HEK293 (cell line): ENCODE measurements around the gene DPM2.

Experiments
- CTCF ChIP-seq: fragments of 450-650 bp; formaldehyde crosslinking; IDR thresholded peaks from 2 replicates; pipeline ENCODE4 v1.5.1; 2016; ENCODE audit warnings: missing biosample characterization, missing genetic modification characterization
- GLI4 ChIP-seq: fragments of 450-650 bp; formaldehyde crosslinking; IDR thresholded peaks from 2 replicates; pipeline ENCODE4 v1.5.1; 2016; ENCODE audit warnings: missing biosample characterization, missing genetic modification characterization
- KLF10 ChIP-seq: fragments of 450-650 bp; IDR thresholded peaks from 2 replicates; pipeline ENCODE4 v1.5.1; 2018; ENCODE audit warnings: missing biosample characterization, mild to moderate bottlenecking, missing genetic modification characterization
- PATZ1 ChIP-seq: fragments of 450-650 bp; formaldehyde crosslinking; IDR thresholded peaks from 2 replicates; pipeline ENCODE4 v1.5.1; 2016; ENCODE audit warnings: missing biosample characterization, missing genetic modification characterization
- TCF7L2 ChIP-seq: IDR thresholded peaks from 2 replicates; pipeline ENCODE4 v1.6.1; 2011; ENCODE audit warnings: low read depth, mild to moderate bottlenecking, inconsistent platforms, low read length, moderate library complexity, borderline replicate concordance
- ZNF239 ChIP-seq: fragments of 450-650 bp; formaldehyde crosslinking; IDR thresholded peaks from 2 replicates; pipeline ENCODE4 v1.5.1; 2016; ENCODE audit warnings: missing biosample characterization, missing genetic modification characterization
- TF ChIP-seq, protein P1 (sequence below): fragments of 450-650 bp; formaldehyde crosslinking; IDR thresholded peaks from 2 replicates; pipeline ENCODE4 v1.5.1; 2016; ENCODE audit warnings: missing biosample characterization, missing genetic modification characterization

- TF ChIP-seq GLI4 (tag by site-specific recombination) (no peak), KLF10 (tag by site-specific recombination) (no peak), CTCF (tag by site-specific recombination) (no peak), PATZ1 (tag by site-specific recombination) (no peak), TCF7L2 (no peak), ZNF239 (no peak)
- TF ChIP-seq, protein P1, sequence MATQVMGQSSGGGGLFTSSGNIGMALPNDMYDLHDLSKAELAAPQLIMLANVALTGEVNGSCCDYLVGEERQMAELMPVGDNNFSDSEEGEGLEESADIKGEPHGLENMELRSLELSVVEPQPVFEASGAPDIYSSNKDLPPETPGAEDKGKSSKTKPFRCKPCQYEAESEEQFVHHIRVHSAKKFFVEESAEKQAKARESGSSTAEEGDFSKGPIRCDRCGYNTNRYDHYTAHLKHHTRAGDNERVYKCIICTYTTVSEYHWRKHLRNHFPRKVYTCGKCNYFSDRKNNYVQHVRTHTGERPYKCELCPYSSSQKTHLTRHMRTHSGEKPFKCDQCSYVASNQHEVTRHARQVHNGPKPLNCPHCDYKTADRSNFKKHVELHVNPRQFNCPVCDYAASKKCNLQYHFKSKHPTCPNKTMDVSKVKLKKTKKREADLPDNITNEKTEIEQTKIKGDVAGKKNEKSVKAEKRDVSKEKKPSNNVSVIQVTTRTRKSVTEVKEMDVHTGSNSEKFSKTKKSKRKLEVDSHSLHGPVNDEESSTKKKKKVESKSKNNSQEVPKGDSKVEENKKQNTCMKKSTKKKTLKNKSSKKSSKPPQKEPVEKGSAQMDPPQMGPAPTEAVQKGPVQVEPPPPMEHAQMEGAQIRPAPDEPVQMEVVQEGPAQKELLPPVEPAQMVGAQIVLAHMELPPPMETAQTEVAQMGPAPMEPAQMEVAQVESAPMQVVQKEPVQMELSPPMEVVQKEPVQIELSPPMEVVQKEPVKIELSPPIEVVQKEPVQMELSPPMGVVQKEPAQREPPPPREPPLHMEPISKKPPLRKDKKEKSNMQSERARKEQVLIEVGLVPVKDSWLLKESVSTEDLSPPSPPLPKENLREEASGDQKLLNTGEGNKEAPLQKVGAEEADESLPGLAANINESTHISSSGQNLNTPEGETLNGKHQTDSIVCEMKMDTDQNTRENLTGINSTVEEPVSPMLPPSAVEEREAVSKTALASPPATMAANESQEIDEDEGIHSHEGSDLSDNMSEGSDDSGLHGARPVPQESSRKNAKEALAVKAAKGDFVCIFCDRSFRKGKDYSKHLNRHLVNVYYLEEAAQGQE (tag by site-specific recombination) = no peak
Observed at GRCh38 chr9:127924736-127925444, 12.8 kb downstream of the DPM2 start.
